Middle frontal gyrus (tissue), 1 donor: Measurements from ENCODE around the gene CCDC3.
"Not testable (repeated sequence)": the region's sequence is repeated elsewhere in the genome, so short reads cannot be mapped to it uniquely, and the experiment has no call there.

Source experiments
- DNase-seq: peaks from one replicate; pipeline ENCODE4 v3.0.0-alpha.2; 2015; ENCODE audit warnings: low spot score; ENCODE audit errors: extremely low spot score

The CCDC3 gene

DNA sequence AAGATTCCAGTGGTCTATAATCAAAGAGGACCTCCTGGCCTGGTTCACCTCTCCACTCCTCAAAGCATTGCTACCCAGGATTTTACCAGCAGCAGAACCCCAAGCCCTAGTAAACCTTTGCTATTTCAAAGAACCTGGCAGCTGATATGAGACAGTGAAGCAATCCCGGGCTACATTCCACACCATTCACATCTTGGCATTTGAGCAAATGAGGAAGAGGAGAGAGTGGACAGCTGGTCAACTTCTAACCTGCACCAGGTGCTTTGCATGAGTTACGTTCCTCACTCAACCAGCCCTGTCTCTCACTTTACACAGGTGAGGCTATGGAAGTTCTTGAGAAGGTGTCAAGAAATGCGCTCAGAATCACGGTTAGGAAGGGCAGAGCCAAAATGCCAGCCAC lies 1.1 kb downstream of the CCDC3 start:
- DNase-seq: no peak

DNA sequence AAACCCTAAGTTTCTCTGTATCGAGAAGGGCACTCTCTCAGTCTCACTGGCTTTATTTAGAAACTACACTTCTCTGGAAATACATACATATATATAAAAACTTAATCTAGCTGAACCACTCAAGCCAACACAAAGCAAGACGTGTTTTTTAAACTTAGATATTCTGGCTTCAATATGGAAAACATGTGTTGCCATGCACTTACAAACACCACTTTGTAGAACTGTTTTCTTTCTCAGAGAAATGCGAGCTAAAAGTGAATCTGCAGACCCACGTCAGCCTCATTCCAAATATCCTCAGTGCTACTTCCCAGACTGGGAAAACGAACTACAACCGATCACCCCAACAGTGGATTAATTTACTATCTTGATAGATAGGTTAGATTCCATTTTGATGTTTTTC lies 1.7 kb downstream of the CCDC3 start:
- DNase-seq: no peak

DNA sequence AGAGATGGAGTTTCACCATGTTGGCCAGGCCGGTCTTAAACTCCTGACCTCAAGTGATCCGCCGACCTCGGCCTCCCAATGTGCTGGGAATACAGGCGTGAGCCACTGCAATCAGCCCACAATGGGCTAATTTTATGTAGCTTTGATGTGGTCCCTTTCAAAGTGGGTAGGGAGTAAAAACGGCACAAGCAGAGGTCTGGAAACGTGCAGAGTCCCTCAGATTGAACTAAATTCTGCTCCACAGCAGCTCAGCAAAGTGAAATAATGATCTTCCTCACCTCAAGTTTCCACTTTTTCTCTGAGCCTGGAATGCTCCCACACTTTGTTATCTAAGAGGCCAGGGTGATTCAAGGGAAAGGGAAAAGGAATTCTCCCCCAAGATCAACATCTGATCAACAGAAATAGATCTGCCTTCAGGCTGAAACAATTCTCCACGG lies 6.1 kb downstream of the CCDC3 start:
- DNase-seq: no peak

GRCh38 chr10:12993595-12993994 lies 7.9 kb downstream of the CCDC3 start:
- no peak for DNase-seq

- DNase-seq: no peak
Observed at GRCh38 chr10:12985347-12985746, 16.2 kb downstream of the CCDC3 start.

DNA sequence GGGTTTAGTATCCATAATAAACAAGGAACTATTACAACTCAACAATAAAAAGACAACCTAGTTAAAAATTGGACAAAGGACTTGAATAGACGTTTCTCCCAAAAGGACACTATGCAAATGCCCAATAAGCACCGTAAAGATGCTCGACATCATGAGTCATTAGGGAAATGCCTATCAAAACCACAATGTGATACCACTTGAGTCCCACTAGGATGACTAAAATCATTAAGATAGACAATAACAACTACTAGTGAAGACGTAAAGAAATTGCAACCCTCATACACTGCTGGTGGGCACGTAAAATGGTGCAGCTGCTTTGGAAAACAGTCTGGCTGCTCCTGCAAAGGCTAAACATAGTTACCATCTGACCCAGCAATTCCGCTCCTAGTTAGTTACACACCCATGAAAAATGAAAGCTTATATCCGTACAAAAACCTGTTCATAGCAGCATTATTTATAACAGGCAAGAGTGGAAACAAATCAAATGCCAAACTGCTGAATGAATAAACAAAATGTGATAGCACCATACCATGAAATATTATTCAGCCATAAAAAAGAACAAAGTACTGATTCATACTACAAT lies 17.3 kb downstream of the CCDC3 start:
- no peak for DNase-seq

GRCh38 chr10:12983568-12983967 lies 17.9 kb downstream of the CCDC3 start:
- DNase-seq: not testable (repeated sequence)

DNA sequence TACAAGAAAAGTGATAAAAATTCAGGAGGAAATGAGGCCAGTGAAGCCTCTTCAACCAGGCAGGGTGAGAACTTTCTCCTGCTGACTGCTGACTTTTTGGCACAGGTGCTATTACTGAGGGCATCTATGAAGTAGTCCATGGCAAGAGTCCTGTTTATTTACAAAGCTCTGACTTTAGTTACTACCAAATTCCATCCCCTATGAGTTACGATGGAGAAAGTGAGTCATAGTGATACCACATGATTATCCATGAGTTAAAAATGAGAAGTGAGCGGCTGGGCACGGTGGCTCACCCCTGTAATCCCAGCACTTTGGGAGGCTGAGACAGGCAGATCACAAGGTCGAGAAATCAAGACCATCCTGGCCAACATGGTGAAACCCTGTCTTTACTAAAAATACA lies 19.9 kb downstream of the CCDC3 start:
- no peak for DNase-seq

- DNase-seq: no peak
Observed at GRCh38 chr10:12980713-12981306, 20.7 kb downstream of the CCDC3 start.

DNA sequence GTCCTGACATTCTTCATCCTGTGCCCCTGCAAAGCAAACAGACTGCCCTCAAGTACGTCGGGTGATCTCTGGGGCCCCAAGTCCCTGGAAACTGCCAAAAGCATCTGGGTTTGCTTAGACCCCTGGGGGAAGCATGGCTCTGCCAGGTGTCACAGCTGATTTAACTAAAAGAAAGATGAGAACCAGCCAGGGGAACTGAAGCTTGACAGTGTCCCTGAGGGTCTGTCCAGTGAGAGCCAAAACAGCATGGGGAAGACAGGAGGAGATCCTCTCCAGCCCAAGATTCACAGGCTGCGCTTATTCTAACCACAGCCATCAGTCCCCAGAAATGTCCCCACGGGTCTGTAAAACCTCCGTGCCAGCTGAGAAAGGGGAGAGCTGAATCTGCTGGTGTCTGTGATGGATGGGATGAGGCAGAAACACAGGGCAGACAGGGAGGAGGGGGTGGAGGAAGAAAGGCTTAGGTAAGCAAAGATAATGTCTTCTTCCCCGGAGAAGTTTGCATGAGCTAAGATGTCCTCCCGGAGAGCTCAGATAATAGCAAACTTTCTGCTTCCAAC lies 21.3 kb downstream of the CCDC3 start:
- DNase-seq: no peak

DNA sequence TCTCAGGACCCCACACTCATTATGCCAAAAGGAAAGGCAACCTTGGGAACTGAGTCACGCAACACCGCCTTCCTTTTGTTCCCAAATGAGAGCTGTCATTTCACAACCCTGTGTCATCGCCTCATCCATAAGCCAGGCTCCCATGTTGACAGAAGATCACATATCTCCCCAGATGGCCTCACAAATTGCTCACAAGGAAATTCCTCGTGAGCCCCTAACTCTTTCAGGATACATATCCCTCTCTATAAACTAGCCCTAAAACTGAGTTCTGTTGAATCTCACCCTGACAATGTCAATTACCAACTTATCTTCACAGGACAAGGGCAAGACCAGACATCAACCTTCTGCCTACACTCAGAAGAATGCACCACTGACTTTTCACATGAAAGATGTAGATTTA lies 22.6 kb downstream of the CCDC3 start:
- DNase-seq: no peak

DNA sequence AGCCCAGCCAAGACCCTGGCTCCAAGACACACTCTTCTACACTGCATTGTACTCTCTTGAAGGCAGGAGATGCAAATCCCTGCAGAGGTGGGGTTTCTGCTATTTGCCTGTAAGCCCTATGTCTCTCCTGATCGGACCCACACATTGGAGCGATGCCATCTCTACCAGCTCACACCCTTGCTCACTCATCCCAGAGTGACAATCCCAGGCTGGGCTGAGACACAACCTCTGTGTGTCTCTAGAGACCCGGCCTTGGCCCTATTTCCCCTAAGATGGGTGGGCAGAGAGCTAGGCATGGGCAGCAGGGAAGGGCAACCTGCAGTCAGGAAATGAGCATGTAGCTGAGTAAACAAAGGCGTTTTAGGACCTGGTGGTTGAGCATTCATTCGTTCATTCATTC lies 25.6 kb downstream of the CCDC3 start:
- no peak for DNase-seq

- DNase-seq: no peak
Observed at GRCh38 chr10:12975266-12975665, 26.2 kb downstream of the CCDC3 start.

- DNase-seq: no peak
Observed at GRCh38 chr10:12974491-12975199, 26.9 kb downstream of the CCDC3 start.

GRCh38 chr10:12974078-12974477 lies 27.4 kb downstream of the CCDC3 start:
- no peak for DNase-seq

DNA sequence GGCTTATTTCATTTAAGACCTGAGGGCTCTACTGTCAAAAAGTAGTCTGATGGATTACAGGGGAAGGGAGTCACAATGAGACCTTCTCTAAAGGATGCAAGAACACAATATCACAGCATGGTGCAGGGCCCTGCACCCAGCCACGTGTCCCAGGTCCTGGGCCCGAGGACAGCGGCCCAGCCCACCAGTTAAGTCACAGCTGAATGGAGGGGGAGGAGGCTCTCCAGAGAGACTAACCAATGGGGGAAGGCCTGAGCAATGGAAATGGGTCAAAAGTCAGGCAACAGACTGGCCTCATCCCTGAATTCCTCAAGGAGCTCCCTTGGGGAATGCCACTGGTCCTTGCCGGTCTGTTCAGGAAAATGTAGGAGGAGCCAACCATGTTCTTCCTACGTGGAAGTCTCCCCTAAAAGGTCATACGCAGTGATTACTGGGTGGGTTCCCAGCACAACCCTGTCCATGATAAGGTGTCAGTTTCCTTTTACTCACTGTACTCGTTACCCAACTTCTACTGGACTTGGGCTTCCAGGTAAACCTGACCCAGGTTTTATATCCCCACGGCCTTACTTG lies 28.3 kb downstream of the CCDC3 start:
- no peak for DNase-seq

DNA sequence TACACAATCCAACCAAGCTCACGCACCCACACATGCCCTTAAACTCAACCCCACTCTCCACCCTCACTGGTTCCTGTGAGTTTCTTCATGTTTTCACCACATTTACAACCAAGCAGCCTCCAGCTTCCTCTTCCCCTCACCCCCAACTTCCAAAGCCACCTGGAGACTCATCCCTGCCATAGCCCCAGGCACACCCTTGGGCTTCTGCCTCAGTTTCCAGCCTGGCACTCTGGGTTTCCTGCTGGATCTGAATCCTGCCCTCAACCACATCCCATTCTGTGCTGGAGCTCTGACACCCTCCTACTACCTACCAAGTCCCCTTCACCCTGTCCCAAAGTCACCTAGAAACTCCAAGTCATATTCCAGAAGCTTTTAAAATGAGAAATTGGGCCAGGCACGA lies 29.4 kb downstream of the CCDC3 start:
- no peak for DNase-seq

DNA sequence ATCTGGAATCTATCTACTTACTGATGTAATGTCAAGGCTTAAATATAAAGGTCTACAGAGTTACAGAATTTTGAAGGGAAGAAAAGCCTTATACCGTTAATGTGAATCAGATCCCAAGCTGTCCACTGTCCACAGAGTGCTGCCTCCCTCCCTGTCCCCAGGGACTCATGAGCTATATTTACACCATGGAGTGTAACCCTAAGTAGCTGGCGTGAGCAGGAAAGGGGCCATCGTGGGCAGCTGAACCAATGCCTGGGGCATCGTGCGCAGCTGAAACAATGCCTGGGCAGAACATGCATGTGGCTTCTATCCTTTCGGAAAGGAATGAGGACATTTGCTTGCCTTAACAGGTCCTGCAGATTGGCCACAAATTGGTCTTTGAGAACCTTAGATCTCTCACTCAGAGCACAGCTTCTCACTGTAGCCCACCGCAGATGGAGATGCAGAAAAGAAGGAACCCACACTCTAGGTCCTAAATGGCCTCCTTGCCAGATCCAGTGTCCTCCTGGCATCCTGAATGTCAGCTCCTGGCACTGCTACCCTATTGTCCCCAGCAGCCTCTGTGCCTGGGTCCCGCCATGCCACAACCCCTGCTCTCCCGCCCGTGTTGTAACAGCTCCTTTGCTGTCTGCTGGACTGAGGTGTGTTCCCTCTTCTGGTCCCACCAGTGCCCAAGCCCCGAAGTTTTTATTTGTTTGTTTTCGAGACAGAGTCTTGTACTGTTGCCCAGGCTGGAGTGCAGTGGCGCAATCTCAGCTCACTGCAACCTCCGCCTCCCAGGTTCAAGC lies 30.3 kb downstream of the CCDC3 start:
- DNase-seq: no peak

GRCh38 chr10:12969951-12970350 lies 31.6 kb downstream of the CCDC3 start:
- no peak for DNase-seq

GRCh38 chr10:12966067-12966466 lies 35.4 kb downstream of the CCDC3 start:
- DNase-seq: no peak

- no peak for DNase-seq
Observed at GRCh38 chr10:12965571-12965970, 35.9 kb downstream of the CCDC3 start.
